ENCODE measurements around the gene CCL24.
"Not testable (repeated sequence)": the region's sequence is repeated elsewhere in the genome, so short reads cannot be mapped to it uniquely, and the experiment has no call there.

Gene CCL24

GRCh38 chr7:75813781-75814236 lies at the start of gene CCL24:
CCL24 (minus strand) TSS chr7:75813806; CDS start chr7:75813715, 91 bp downstream.
- DNase-seq: no peak

- no peak for DNase-seq
Observed at GRCh38 chr7:75861636-75862035, 48.0 kb upstream of the CCL24 start.

- no peak for DNase-seq
Observed at GRCh38 chr7:75858410-75858809, 44.8 kb upstream of the CCL24 start.

GRCh38 chr7:75856536-75856935 lies 42.9 kb upstream of the CCL24 start:
- no peak for DNase-seq

- DNase-seq: not testable (repeated sequence)
Observed at GRCh38 chr7:75854813-75855345, 41.3 kb upstream of the CCL24 start.

GRCh38 chr7:75854233-75854632 lies 40.6 kb upstream of the CCL24 start:
- DNase-seq: no peak

GRCh38 chr7:75850235-75850634 lies 36.6 kb upstream of the CCL24 start:
- DNase-seq: no peak

GRCh38 chr7:75849573-75849972 lies 36.0 kb upstream of the CCL24 start:
- DNase-seq: no peak

- DNase-seq: no peak
Observed at GRCh38 chr7:75847707-75848106, 34.1 kb upstream of the CCL24 start.

- not testable (repeated sequence) for DNase-seq
Observed at GRCh38 chr7:75845132-75845531, 31.5 kb upstream of the CCL24 start.

- no peak for DNase-seq
Observed at GRCh38 chr7:75844158-75844557, 30.6 kb upstream of the CCL24 start.

GRCh38 chr7:75843613-75844116 lies 30.1 kb upstream of the CCL24 start:
- DNase-seq: no peak

GRCh38 chr7:75842836-75843446 lies 29.3 kb upstream of the CCL24 start:
- DNase-seq: peak; percentile 44

GRCh38 chr7:75840029-75840428 lies 26.4 kb upstream of the CCL24 start:
- DNase-seq: no peak

- DNase-seq: not testable (repeated sequence)
Observed at GRCh38 chr7:75838281-75838930, 24.8 kb upstream of the CCL24 start.

- DNase-seq: no peak
Observed at GRCh38 chr7:75836798-75837197, 23.2 kb upstream of the CCL24 start.

- no peak for DNase-seq
Observed at GRCh38 chr7:75835688-75836285, 22.2 kb upstream of the CCL24 start.

GRCh38 chr7:75833662-75834061 lies 20.1 kb upstream of the CCL24 start:
- not testable (repeated sequence) for DNase-seq

- DNase-seq: no peak
Observed at GRCh38 chr7:75830978-75831377, 17.4 kb upstream of the CCL24 start.

GRCh38 chr7:75829656-75830055 lies 16.1 kb upstream of the CCL24 start:
- not testable (repeated sequence) for DNase-seq

GRCh38 chr7:75823198-75823910 lies 9.7 kb upstream of the CCL24 start:
- no peak for DNase-seq

GRCh38 chr7:75820688-75821087 lies 7.1 kb upstream of the CCL24 start:
- no peak for DNase-seq

GRCh38 chr7:75819711-75820110 lies 6.1 kb upstream of the CCL24 start:
- no peak for DNase-seq
